HL-60 (cell line): ENCODE measurements around the gene IL18R1.

Source experiments
- DNase-seq, 2 experiments: peaks; one replicate each; pipeline ENCODE4 v3.0.0-alpha.2; 2010 to 2020; ENCODE audit warnings: low read depth in 1 of 2, low spot score in 1 of 2
- H3K27ac ChIP-seq: fragments of 250-450 bp; sonication (Bioruptor Pico); replicated peaks from 2 replicates; pipeline ENCODE4 v1.5.1; 2020; ENCODE audit warnings: mild to moderate bottlenecking, moderate library complexity
- H3K27me3 ChIP-seq: fragments of 250-450 bp; sonication (Bioruptor Pico); 2 replicates; pipeline ENCODE4 v1.5.1; 2021; ENCODE audit warnings: mild to moderate bottlenecking, moderate library complexity; ENCODE audit not compliant: insufficient read depth, poor library complexity, severe bottlenecking
- H3K4me3 ChIP-seq: replicated peaks from 2 replicates; pipeline ENCODE4 v1.5.1; 2011; ENCODE audit warnings: mild to moderate bottlenecking, control low read depth, low read length; ENCODE audit not compliant: insufficient read depth
- CTCF ChIP-seq: IDR thresholded peaks from one replicate; pipeline ENCODE4 v1.5.1; 2011; ENCODE audit warnings: low read length, control low read depth, inconsistent platforms; ENCODE audit not compliant: insufficient read depth
- POLR2AphosphoS5 ChIP-seq: IDR thresholded peaks from 2 replicates; pipeline ENCODE4 v1.6.1; 2012; ENCODE audit warnings: low read depth
- REST ChIP-seq: IDR thresholded peaks from 2 replicates; pipeline ENCODE4 v1.6.1; 2012; ENCODE audit warnings: low read depth; ENCODE audit not compliant: insufficient replicate concordance
- microRNA-seq: library from miRNA; unstranded; fragments of <30 nt; microRNA quantifications from one replicate; pipeline ENCODE4, GENCODE V29; 2018

Gene IL18R1

GRCh38 chr2:102446936-102447335 is 91.3 kb downstream of the IL18R1 start:
- TF ChIP-seq CTCF, result no peak
- no peak for TF ChIP-seq REST
- no peak for TF ChIP-seq POLR2AphosphoS5
- Histone ChIP-seq H3K27ac (no peak overlapping the region), H3K4me3 (no peak overlapping the region), H3K27me3 (no peaks in the 10 kb centered on the region)
- DNase-seq, result no peak

Small RNAs within 50 kb of the gene (microRNA-seq; reads per million reads assigned to microRNA genes)
- 33.8 reads per million, percentile 54 among the genes with 10 or more reads in this experiment for gene MIR4772
